ENCODE results near the gene PSMG4. TPM values are rescaled to one million over a fixed set of nuclear protein-coding genes. Genes with fewer than 3 reads are reported as not detected.

PSMG4 gene
- total RNA-seq, 1 donor from 2014 or later = 25.0 TPM

DNA sequence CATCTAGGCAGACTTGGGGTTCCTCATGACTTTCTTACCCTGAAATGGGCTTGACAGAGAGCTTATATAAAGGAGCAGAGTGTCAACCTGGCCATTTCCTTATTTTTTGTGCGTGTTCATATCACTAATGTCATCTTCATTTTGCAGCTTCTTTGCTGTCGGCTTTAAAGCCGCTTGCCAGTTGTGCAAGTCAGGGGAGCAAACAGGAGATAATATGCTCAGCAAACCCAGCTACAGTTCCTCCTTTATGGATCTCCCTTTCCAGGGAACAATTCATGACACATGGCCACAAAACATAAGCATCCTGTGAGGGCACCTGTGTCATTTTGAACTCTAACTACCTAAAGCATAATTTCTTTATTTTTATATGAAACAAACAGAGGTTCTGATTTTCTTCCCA, 24.8 kb upstream of the PSMG4 start:
- TF ChIP-seq POLR2A (IDR thresholded peaks at IDR 0.05) (no peak), POLR2AphosphoS5 (IDR thresholded peaks at IDR 0.05; ENCODE audit: insufficient read depth in 1 of 2, low read depth in 1 of 2) (no peak)
- TF ChIP-seq, protein P1, sequence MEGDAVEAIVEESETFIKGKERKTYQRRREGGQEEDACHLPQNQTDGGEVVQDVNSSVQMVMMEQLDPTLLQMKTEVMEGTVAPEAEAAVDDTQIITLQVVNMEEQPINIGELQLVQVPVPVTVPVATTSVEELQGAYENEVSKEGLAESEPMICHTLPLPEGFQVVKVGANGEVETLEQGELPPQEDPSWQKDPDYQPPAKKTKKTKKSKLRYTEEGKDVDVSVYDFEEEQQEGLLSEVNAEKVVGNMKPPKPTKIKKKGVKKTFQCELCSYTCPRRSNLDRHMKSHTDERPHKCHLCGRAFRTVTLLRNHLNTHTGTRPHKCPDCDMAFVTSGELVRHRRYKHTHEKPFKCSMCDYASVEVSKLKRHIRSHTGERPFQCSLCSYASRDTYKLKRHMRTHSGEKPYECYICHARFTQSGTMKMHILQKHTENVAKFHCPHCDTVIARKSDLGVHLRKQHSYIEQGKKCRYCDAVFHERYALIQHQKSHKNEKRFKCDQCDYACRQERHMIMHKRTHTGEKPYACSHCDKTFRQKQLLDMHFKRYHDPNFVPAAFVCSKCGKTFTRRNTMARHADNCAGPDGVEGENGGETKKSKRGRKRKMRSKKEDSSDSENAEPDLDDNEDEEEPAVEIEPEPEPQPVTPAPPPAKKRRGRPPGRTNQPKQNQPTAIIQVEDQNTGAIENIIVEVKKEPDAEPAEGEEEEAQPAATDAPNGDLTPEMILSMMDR (IDR thresholded peaks at IDR 0.05) = no peak
- DNase-seq (ENCODE audit: extremely low spot score in 2 of 2) = no peak
- intact Hi-C loops (cut with DNase I) = no loop called here
- no peaks in the 10 kb centered on the region for H3K36me3 ChIP-seq
- no peaks in the 10 kb centered on the region for H3K27me3 ChIP-seq
- no peaks in the 10 kb centered on the region for H3K9me3 ChIP-seq
- peaks cover 32% of the 10 kb centered on the region for H3K4me1 ChIP-seq
- H3K4me3 ChIP-seq = no peak overlapping the region
- no peak overlapping the region for H3K27ac ChIP-seq

DNA sequence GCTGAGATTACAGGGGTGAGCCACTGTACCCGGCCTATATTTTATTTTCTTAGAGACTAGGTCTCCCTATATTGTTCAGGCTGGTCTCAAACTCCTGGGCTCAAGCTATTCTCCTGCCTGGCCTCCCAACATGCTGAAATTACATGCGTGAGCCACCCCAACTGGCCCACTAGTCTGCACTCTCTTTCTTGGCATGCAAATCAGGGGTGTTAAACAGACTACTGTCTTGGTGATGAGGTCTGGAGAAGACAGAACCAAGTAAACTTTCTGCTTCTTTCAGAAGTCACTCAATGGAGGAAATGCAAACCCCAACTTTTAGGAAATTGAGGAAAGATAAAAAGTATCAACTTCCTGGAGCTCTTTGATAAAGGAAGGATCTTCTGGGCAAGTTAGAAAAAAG, 23.3 kb upstream of the PSMG4 start:
- intact Hi-C loops (cut with DNase I) = no loop called here
- no peak for DNase-seq (ENCODE audit: extremely low spot score in 2 of 2)
- Histone ChIP-seq H3K27me3 (no peaks in the 10 kb centered on the region), H3K36me3 (no peaks in the 10 kb centered on the region), H3K27ac (no peak overlapping the region), H3K4me1 (peaks cover 16% of the 10 kb centered on the region), H3K4me3 (no peak overlapping the region), H3K9me3 (no peaks in the 10 kb centered on the region)
- TF ChIP-seq POLR2A (IDR thresholded peaks at IDR 0.05) = no peak

DNA sequence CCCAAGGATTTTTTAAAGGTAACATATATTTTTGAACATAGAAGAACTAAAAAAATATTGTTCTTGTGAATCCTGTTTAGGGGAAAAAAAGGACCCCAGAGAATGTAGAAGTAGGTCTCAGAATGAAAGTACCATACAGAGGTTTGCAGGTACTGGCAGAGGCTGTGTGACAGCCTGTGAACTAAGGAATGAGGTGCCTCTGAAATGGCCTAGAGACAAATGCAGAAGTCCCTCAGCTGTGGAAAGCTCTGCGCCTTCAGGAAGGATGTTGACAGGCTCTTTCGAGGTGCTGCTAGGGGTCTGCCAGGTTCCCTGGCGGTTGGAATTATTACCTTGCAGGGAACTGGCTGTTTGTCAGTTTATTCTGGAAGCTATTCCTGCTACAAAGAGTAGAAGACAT, 22.7 kb upstream of the PSMG4 start:
- Histone ChIP-seq H3K27me3 (no peaks in the 10 kb centered on the region), H3K9me3 (no peaks in the 10 kb centered on the region), H3K4me1 (peaks cover 13% of the 10 kb centered on the region), H3K4me3 (no peak overlapping the region), H3K27ac (no peak overlapping the region), H3K36me3 (no peaks in the 10 kb centered on the region)
- intact Hi-C loops (cut with DNase I) = no loop called here
- TF ChIP-seq POLR2AphosphoS5 (IDR thresholded peaks at IDR 0.05; ENCODE audit: insufficient read depth in 1 of 2, low read depth in 1 of 2) (no peak), POLR2A (IDR thresholded peaks at IDR 0.05) (no peak)
- TF ChIP-seq, protein P1 (IDR thresholded peaks at IDR 0.05) = no peak
- DNase-seq (ENCODE audit: extremely low spot score in 2 of 2) = no peak

DNA sequence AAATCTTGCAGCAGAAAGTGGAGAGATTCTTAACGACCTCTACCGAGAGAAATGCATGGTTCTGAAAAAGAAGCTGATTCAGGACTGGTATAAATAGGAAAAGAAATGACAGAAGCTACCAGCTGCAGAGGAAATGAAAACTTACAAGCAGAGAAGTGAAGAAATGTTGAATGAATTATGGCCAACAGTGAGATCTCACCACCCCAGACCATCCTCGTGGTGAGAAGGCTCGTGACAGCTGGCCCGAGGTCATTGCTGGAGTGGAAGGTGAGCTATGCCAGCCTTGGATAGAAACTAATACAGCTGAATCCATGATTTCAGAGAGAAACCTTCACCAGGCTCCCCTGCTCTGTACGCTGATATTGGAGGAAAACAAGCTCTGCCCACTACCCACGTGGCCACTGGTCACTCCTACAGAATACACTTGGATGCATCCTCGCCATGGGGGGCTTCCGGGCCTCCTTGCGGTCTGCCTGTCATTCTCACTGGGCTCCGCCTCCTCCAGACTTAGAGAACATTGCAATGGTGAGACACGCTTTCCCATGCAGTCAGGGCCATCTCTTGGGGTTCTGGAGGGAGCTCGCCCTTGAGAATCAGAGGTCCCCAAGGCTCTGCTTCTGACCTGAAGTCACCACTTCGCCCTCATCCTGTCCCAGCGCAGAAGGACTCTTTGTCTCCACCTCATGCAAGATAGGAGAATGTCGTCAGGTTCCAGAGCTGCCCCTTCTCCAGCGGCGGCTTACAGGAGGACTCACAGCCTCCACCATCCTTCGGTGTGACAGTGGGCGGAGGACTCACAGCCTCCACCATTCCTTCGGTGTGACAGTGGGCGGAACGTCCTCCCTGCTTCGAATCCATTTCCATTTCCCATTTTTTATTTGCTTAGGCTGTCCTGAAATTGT, 20.7 kb upstream of the PSMG4 start:
- no peak for DNase-seq (ENCODE audit: extremely low spot score in 2 of 2)
- H3K9me3 ChIP-seq = no peaks in the 10 kb centered on the region
- no peaks in the 10 kb centered on the region for H3K4me1 ChIP-seq
- intact Hi-C loops (cut with DNase I) = no loop called here
- no peaks in the 10 kb centered on the region for H3K36me3 ChIP-seq
- TF ChIP-seq POLR2AphosphoS5 (IDR thresholded peaks at IDR 0.05; ENCODE audit: insufficient read depth in 1 of 2, low read depth in 1 of 2) (no peak), POLR2A (IDR thresholded peaks at IDR 0.05) (no peak)
- TF ChIP-seq, protein P1 (IDR thresholded peaks at IDR 0.05) = no peak
- H3K4me3 ChIP-seq = no peak overlapping the region
- H3K27ac ChIP-seq = no peak overlapping the region
- H3K27me3 ChIP-seq = no peaks in the 10 kb centered on the region

DNA sequence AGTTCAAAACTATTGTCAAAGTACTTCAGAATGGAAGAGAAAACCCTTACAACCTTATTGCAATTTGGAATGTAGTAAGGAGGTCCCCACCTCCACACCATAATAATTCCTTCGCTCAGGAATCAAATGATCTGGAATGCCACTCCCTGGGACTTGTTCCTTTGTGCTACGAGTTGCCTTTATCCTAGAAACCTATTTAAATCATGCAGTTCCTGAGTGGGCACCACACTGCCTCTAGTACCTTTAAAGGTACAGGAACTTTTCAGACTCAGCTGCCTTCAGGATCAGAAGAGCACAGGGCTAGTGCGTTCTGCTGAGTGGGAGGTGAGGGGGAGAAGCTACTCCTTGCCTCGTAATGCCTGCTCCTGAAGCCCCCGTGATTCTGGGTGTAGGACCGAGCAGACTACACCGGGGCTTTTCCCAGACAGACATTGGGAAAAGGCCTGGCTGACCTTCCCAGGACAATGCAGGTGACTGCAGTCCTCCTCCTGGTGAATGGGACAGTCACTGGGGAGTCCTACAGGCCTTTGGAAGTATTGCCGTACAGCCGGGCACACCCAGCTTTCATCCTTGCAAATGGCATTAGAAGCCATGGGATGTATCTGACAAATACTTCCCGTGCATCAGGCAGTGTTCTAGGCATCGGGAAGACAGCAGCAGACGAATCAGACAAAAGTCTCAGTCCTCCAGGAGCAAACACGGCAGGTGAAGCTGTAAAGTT, 19.5 kb upstream of the PSMG4 start:
- no peak for TF ChIP-seq POLR2A (IDR thresholded peaks at IDR 0.05)
- TF ChIP-seq POLR2AphosphoS5 (IDR thresholded peaks at IDR 0.05; ENCODE audit: insufficient read depth in 1 of 2, low read depth in 1 of 2) = no peak
- TF ChIP-seq, protein P1 (IDR thresholded peaks at IDR 0.05) = no peak
- intact Hi-C loops (cut with DNase I) = no loop called here
- H3K4me1 ChIP-seq = no peaks in the 10 kb centered on the region
- no peak overlapping the region for H3K4me3 ChIP-seq
- H3K27me3 ChIP-seq = no peaks in the 10 kb centered on the region
- H3K27ac ChIP-seq = no peak overlapping the region
- no peaks in the 10 kb centered on the region for H3K9me3 ChIP-seq
- no peaks in the 10 kb centered on the region for H3K36me3 ChIP-seq
- no peak for DNase-seq (ENCODE audit: extremely low spot score in 2 of 2)
